Left ventricle myocardium inferior (tissue), 1 donor: ENCODE data around the gene WDR35. TPM values are rescaled to one million over a fixed set of nuclear protein-coding genes. Genes with fewer than 3 reads are reported as not detected.

Experiments used
- DNase-seq: peaks from one replicate; pipeline ENCODE4 v3.0.0-alpha.2; 2020
- H3K27ac ChIP-seq: fragments of 200-600 bp; replicated peaks from 2 replicates; pipeline ENCODE4 v1.8.0; 2021
- H3K27me3 ChIP-seq: fragments of 200-600 bp; 2 replicates; pipeline ENCODE4 v1.8.0; 2021; ENCODE audit warnings: low read depth
- H3K36me3 ChIP-seq: fragments of 200-600 bp; 2 replicates; pipeline ENCODE4 v1.8.0; 2021
- H3K4me1 ChIP-seq: fragments of 200-600 bp; 2 replicates; pipeline ENCODE4 v1.8.0; 2021
- H3K4me3 ChIP-seq: fragments of 200-600 bp; 2 replicates; pipeline ENCODE4 v1.8.0; 2021; ENCODE audit warnings: mild to moderate bottlenecking, moderate library complexity
- H3K9me3 ChIP-seq: fragments of 200-600 bp; replicated peaks from 2 replicates; pipeline ENCODE4 v1.8.0; 2021
- intact Hi-C: fragments of 100-400 bp; cut with micrococcal nuclease; formaldehyde crosslinking; loops from one replicate; pipeline ENCODE4 v1.11.0; 2022
- total RNA-seq: library from RNA; stranded (reverse); fragmentation: NEBNext Ultra II Directional; extraction: Animal tissue kit (Norgen Biotek cat#: 25700); gene quantifications from one replicate; pipeline ENCODE4 v1.2.1, GENCODE V29; 2021
- TF ChIP-seq, protein P1 (sequence below): fragments of 200-600 bp; IDR thresholded peaks from 2 replicates; pipeline ENCODE4 v1.8.0; 2021; ENCODE audit warnings: antibody characterized with exemption, mild to moderate bottlenecking, borderline replicate concordance
- donor health status: DM: no; HTN: yes; CAD: no; lungs with severe emphysema.

The WDR35 gene
- total RNA-seq, 1 donor from 2014 or later: 4.8 TPM

DNA sequence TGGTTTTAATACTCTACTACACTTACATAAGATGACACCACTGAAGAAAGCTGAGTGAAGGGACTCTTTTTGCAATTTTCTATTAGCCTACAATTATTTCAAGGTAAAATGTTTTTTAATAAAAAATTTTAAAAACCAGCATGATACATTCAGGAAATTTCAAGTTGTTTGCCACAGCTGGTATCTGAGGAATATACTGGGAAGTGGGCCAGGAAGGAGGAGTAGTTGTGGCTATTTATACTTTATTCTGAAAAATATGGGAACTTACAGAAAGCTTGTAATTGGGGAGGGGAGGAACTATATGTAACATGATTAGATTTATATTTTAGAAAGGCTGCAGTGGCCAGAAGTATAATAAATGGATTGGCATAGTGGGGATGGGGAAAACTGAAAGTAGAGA, 40.8 kb downstream of the WDR35 start:
- no peaks in the 10 kb centered on the region for H3K9me3 ChIP-seq
- intact Hi-C loops: no loop called here
- TF ChIP-seq, protein P1, sequence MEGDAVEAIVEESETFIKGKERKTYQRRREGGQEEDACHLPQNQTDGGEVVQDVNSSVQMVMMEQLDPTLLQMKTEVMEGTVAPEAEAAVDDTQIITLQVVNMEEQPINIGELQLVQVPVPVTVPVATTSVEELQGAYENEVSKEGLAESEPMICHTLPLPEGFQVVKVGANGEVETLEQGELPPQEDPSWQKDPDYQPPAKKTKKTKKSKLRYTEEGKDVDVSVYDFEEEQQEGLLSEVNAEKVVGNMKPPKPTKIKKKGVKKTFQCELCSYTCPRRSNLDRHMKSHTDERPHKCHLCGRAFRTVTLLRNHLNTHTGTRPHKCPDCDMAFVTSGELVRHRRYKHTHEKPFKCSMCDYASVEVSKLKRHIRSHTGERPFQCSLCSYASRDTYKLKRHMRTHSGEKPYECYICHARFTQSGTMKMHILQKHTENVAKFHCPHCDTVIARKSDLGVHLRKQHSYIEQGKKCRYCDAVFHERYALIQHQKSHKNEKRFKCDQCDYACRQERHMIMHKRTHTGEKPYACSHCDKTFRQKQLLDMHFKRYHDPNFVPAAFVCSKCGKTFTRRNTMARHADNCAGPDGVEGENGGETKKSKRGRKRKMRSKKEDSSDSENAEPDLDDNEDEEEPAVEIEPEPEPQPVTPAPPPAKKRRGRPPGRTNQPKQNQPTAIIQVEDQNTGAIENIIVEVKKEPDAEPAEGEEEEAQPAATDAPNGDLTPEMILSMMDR: no peak
- no peak overlapping the region for H3K4me3 ChIP-seq
- H3K27me3 ChIP-seq: no peaks in the 10 kb centered on the region
- no peaks in the 10 kb centered on the region for H3K36me3 ChIP-seq
- peaks cover 10% of the 10 kb centered on the region for H3K4me1 ChIP-seq
- no peak for DNase-seq
- no peak overlapping the region for H3K27ac ChIP-seq

DNA sequence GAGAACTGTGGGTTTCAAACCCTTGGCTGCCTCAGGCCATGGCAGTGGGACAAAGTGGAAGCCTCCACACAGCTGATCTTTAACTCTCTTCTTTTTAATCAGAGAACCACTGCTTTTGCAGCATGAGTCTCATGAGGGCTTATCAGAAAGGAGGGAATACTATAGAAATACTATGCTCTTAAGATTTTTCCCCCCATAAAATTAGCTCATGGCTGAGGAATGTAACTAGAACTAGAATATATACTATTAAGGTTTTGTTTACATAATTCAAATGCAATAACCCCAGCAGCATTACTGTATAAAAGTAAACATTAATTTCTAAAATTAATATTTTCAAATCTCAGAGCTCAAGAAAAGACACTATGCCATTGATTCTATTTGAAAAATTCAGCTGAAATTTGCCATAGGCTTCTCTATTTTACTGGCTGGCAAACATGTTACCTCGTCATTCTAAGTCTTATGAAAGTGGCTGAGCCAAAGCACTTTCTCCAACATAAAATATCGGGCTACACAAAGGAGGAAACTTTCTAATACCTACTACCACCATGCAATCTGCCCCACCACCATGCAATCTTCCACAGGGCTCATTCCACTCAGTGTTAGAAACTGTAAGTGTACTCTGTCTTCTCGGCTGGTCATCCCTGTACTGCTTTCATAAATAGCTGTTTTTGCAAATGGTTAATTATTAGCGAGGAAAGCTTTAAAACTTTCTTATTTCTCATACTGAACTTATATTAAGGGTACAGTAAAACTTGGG, 42.5 kb downstream of the WDR35 start:
- TF ChIP-seq, protein P1: no peak
- Histone ChIP-seq H3K27ac (no peak overlapping the region), H3K9me3 (no peaks in the 10 kb centered on the region), H3K36me3 (no peaks in the 10 kb centered on the region), H3K27me3 (no peaks in the 10 kb centered on the region), H3K4me1 (peaks cover 20% of the 10 kb centered on the region), H3K4me3 (no peak overlapping the region)
- intact Hi-C loops: no loop called here
- no peak for DNase-seq

DNA sequence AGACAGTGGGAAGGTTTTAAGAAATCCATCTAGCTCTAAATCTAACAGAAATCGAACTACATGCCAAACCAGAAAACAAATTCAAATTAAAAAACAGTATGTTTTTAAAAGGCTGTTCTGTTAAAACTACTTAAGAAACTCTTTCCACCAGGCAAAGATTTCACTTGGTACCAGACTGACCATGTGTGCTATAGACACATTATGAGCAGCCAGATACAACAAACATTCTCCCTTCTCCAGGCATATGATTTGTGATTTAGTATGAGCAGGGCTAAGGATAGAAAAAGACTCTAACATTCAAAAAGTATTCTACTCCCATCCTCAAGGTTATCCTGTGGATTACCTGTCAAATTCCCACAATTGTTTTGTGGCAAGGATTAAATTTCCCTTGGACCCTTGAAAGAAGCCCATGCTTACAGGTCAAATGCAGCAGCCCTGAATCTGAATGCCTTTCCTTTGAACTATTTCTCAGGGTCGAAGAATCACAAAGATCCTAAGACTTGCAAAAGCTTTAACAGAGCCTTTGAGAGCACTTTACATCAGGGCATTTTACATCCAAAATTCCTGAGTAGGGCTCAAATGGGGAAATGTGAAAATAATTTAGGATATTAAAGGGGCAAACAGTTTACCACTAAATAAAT, 45.6 kb downstream of the WDR35 start:
- H3K27ac ChIP-seq: no peak overlapping the region
- H3K9me3 ChIP-seq: no peaks in the 10 kb centered on the region
- TF ChIP-seq, protein P1: no peak
- H3K36me3 ChIP-seq: no peaks in the 10 kb centered on the region
- intact Hi-C loops: no loop called here
- H3K4me3 ChIP-seq: no peak overlapping the region
- H3K4me1 ChIP-seq: peaks cover 18% of the 10 kb centered on the region
- no peak for DNase-seq
- H3K27me3 ChIP-seq: no peaks in the 10 kb centered on the region

DNA sequence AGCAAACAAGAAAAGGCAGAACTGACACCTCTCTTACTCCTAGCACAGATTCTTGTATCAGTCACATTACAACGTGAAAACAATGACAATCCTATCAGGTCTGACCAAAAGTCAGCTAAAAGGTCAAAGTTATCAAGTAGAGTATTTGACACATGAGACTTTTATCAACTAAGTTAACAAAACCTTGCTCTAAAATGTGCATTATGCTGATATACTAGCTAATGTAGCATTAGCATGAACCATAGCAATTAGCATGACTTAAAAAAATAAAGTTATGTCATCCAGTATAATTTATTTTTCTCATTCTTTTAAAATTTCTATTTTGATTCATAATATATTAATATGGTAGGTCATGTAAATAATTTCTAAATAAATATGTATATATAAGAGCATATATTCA, 46.7 kb downstream of the WDR35 start:
- peaks cover 10% of the 10 kb centered on the region for H3K4me1 ChIP-seq
- H3K27me3 ChIP-seq: no peaks in the 10 kb centered on the region
- intact Hi-C loops: no loop called here
- no peak for DNase-seq
- no peaks in the 10 kb centered on the region for H3K9me3 ChIP-seq
- H3K27ac ChIP-seq: no peak overlapping the region
- TF ChIP-seq, protein P1: no peak
- no peak overlapping the region for H3K4me3 ChIP-seq
- H3K36me3 ChIP-seq: peaks cover under 1% of the 10 kb centered on the region

DNA sequence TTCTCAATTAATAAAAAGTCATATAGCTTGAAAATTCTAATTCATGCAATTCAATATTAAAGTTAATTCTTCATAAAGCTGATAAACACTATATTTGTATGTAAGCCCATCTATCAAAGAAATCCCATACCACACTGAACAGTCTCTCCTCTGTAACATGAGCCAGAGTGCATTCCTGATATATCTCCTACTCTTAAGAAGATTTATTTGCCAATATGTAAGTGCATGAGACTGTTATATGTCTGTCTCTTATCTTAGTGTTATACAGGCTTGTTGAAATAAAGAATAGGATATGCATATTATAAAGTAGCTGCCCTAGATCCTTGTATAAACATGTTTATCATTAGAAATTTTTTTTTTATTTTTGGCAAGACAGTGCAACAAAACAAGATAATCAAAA, 47.7 kb downstream of the WDR35 start:
- peaks cover 10% of the 10 kb centered on the region for H3K4me1 ChIP-seq
- DNase-seq: no peak
- no peaks in the 10 kb centered on the region for H3K9me3 ChIP-seq
- TF ChIP-seq, protein P1: no peak
- no peak overlapping the region for H3K4me3 ChIP-seq
- peaks cover 9% of the 10 kb centered on the region for H3K36me3 ChIP-seq
- no peak overlapping the region for H3K27ac ChIP-seq
- intact Hi-C loops: no loop called here
- no peaks in the 10 kb centered on the region for H3K27me3 ChIP-seq
